Neuronal stem cell (in vitro differentiated cells): ENCODE measurements around the gene RALB.

Experiments
- DNase-seq: peaks from one replicate; pipeline ENCODE4 v3.0.0-alpha.2; 2013; ENCODE audit warnings: low spot score
- H2AFZ ChIP-seq: one replicate; pipeline ENCODE4 v1.6.1; 2013; ENCODE audit warnings: mild to moderate bottlenecking, low read length, inconsistent platforms
- H2AK5ac ChIP-seq: 2 replicates; pipeline ENCODE4 v1.6.1; 2013; ENCODE audit warnings: low read depth, mild to moderate bottlenecking, inconsistent platforms, low read length, moderate library complexity, mixed read lengths
- H2BK120ac ChIP-seq: 2 replicates; pipeline ENCODE4 v1.6.1; 2013; ENCODE audit warnings: low read depth, mild to moderate bottlenecking, inconsistent platforms, low read length, moderate library complexity, mixed read lengths
- H2BK12ac ChIP-seq: one replicate; pipeline ENCODE4 v1.6.1; 2013; ENCODE audit warnings: low read length, inconsistent platforms
- H2BK15ac ChIP-seq: 2 replicates; pipeline ENCODE4 v1.6.1; 2013; ENCODE audit warnings: mild to moderate bottlenecking, low read length, inconsistent platforms, mixed read lengths
- H2BK5ac ChIP-seq: one replicate; pipeline ENCODE4 v1.6.1; 2013; ENCODE audit warnings: inconsistent platforms, mild to moderate bottlenecking, low read length, moderate library complexity
- H3K14ac ChIP-seq: one replicate; pipeline ENCODE4 v1.6.1; 2013; ENCODE audit warnings: low read length, inconsistent platforms
- H3K18ac ChIP-seq: 2 replicates; pipeline ENCODE4 v1.6.1; 2013; ENCODE audit warnings: low read length, inconsistent platforms
- H3K23ac ChIP-seq: 2 replicates; pipeline ENCODE4 v1.6.1; 2013; ENCODE audit warnings: low read depth, mild to moderate bottlenecking, mixed read lengths, low read length, inconsistent platforms; ENCODE audit not compliant: poor library complexity
- H3K27ac ChIP-seq: replicated peaks from 3 replicates; pipeline ENCODE4 v1.5.1; 2013; ENCODE audit warnings: low read length, inconsistent platforms
- H3K27me3 ChIP-seq, 3 experiments: 2 replicates each; pipeline ENCODE4 v1.6.1; 2013; ENCODE audit warnings: low read length in 3 of 3, mild to moderate bottlenecking in 2 of 3, inconsistent platforms in 1 of 3, low read depth in 1 of 3, mixed read lengths in 1 of 3, moderate library complexity in 1 of 3; ENCODE audit not compliant: control insufficient read depth in 3 of 3, insufficient read depth in 3 of 3
- H3K36me3 ChIP-seq, 2 donors: replicated peaks in 1 of 2; 2 replicates each; pipeline ENCODE4 v1.6.1; 2013; ENCODE audit warnings: low read length in 2 of 2; ENCODE audit not compliant: control insufficient read depth in 2 of 2, insufficient read depth in 2 of 2
- H3K4ac ChIP-seq: 2 replicates; pipeline ENCODE4 v1.6.1; 2013; ENCODE audit warnings: inconsistent platforms, mild to moderate bottlenecking, low read length, moderate library complexity
- H3K4me1 ChIP-seq, 2 donors: 1 replicate in 1 of 2; 2 replicates in 1 of 2; pipeline ENCODE4 v1.6.1; 2013; ENCODE audit warnings: low read length in 2 of 2, low read depth in 1 of 2; ENCODE audit not compliant: control insufficient read depth in 2 of 2, insufficient read depth in 1 of 2
- H3K4me2 ChIP-seq: one replicate; pipeline ENCODE4 v1.6.1; 2013; ENCODE audit warnings: mild to moderate bottlenecking, low read length, inconsistent platforms; ENCODE audit not compliant: insufficient read depth, poor library complexity, severe bottlenecking
- H3K4me3 ChIP-seq, 2 donors: 2 replicates each; pipeline ENCODE4 v1.5.1; 2013; ENCODE audit warnings: low read length in 2 of 2, mild to moderate bottlenecking in 2 of 2, inconsistent platforms in 1 of 2, moderate library complexity in 1 of 2
- H3K79me1 ChIP-seq: one replicate; pipeline ENCODE4 v1.6.1; 2013; ENCODE audit warnings: low read depth, mild to moderate bottlenecking, inconsistent platforms, low read length, moderate library complexity
- H3K9ac ChIP-seq: one replicate; pipeline ENCODE4 v1.6.1; 2013; ENCODE audit warnings: mild to moderate bottlenecking, low read depth, low read length, inconsistent platforms; ENCODE audit not compliant: poor library complexity
- H3K9me3 ChIP-seq, 2 donors: replicated peaks in 1 of 2; 2 replicates each; pipeline versions ENCODE3 to v1.6.1; 2013; ENCODE audit warnings: low read length in 2 of 2, mild to moderate bottlenecking in 2 of 2, inconsistent platforms in 1 of 2, low read depth in 1 of 2, mixed read lengths in 1 of 2, moderate library complexity in 1 of 2; ENCODE audit not compliant: control insufficient read depth in 2 of 2, insufficient read depth in 1 of 2
- H4K8ac ChIP-seq: one replicate; pipeline ENCODE4 v1.6.1; 2013; ENCODE audit warnings: low read depth, mild to moderate bottlenecking, inconsistent platforms, low read length, moderate library complexity
- H4K91ac ChIP-seq: one replicate; pipeline ENCODE4 v1.6.1; 2013; ENCODE audit warnings: low read length, low read depth, mild to moderate bottlenecking, inconsistent platforms; ENCODE audit not compliant: poor library complexity
- WGBS, 2 donors: extraction: QIAGEN DNeasy Blood & Tissue Kit; methylation state at CpG; one replicate each; pipeline ENCODE4 v1.1.7; 2013; ENCODE audit warnings: missing lambda C conversion rate in 2 of 2, mixed read lengths in 1 of 2; ENCODE audit not compliant: insufficient read length in 2 of 2, insufficient replicate concordance in 1 of 2; ENCODE audit errors: extremely low coverage in 2 of 2; 5-methylcytosine and 5-hydroxymethylcytosine counted together

The RALB gene

GRCh38 chr2:120298173-120298835 is 45.7 kb downstream of the RALB start:
- H4K8ac ChIP-seq = no peak overlapping the region
- no peaks in the 10 kb centered on the region for H3K79me1 ChIP-seq
- no peak overlapping the region for H3K4ac ChIP-seq
- H3K9me3 ChIP-seq = no peaks in the 10 kb centered on the region
- no peak overlapping the region for H3K18ac ChIP-seq
- H3K27me3 ChIP-seq = peaks cover 0 to 2% (median 0%) of the 10 kb centered on the region in 3 experiments
- no peak overlapping the region for H4K91ac ChIP-seq
- no peak overlapping the region for H2BK15ac ChIP-seq
- H3K4me1 ChIP-seq = peaks cover 2 to 10% of the 10 kb centered on the region in 2 donors
- no peak overlapping the region for H2AFZ ChIP-seq
- H3K4me3 ChIP-seq = no peak overlapping the region
- H3K36me3 ChIP-seq = peaks cover 0 to 20% of the 10 kb centered on the region in 2 donors
- no peak overlapping the region for H3K9ac ChIP-seq
- DNase-seq = no peak
- H3K27ac ChIP-seq = no peak overlapping the region
- H2BK120ac ChIP-seq = no peak overlapping the region
- H3K14ac ChIP-seq = no peak overlapping the region
- no peak overlapping the region for H3K23ac ChIP-seq
- no peak overlapping the region for H2AK5ac ChIP-seq
- no peak overlapping the region for H2BK5ac ChIP-seq
- no peak overlapping the region for H2BK12ac ChIP-seq
- no peak overlapping the region for H3K4me2 ChIP-seq
- no CpG with 5 or more reads among the region's 7 CpGs for WGBS, 2 donors

GRCh38 chr2:120299004-120299403 is 46.4 kb downstream of the RALB start:
- peaks cover 0 to 3% of the 10 kb centered on the region in 2 donors for H3K4me1 ChIP-seq
- no peak overlapping the region for H3K14ac ChIP-seq
- peaks cover 0 to 2% (median 0%) of the 10 kb centered on the region in 3 experiments for H3K27me3 ChIP-seq
- no peak overlapping the region for H2BK15ac ChIP-seq
- no peak overlapping the region for H3K27ac ChIP-seq
- H4K8ac ChIP-seq = no peak overlapping the region
- H3K23ac ChIP-seq = no peak overlapping the region
- no peaks in the 10 kb centered on the region for H3K79me1 ChIP-seq
- no peak overlapping the region for H3K4me3 ChIP-seq
- H2AFZ ChIP-seq = no peak overlapping the region
- H3K9ac ChIP-seq = no peak overlapping the region
- no peak overlapping the region for H4K91ac ChIP-seq
- peaks cover 0 to 20% of the 10 kb centered on the region in 2 donors for H3K36me3 ChIP-seq
- WGBS, 2 donors = no CpG with 5 or more reads among the region's 9 CpGs
- H3K18ac ChIP-seq = no peak overlapping the region
- no peak overlapping the region for H3K4ac ChIP-seq
- H2BK120ac ChIP-seq = no peak overlapping the region
- H3K9me3 ChIP-seq = no peaks in the 10 kb centered on the region
- H2AK5ac ChIP-seq = no peak overlapping the region
- H2BK12ac ChIP-seq = no peak overlapping the region
- H3K4me2 ChIP-seq = no peak overlapping the region
- DNase-seq = no peak
- no peak overlapping the region for H2BK5ac ChIP-seq

GRCh38 chr2:120299561-120299960 is 46.9 kb downstream of the RALB start:
- H3K4ac ChIP-seq = no peak overlapping the region
- H3K14ac ChIP-seq = no peak overlapping the region
- H4K8ac ChIP-seq = no peak overlapping the region
- H2BK15ac ChIP-seq = no peak overlapping the region
- no peak for DNase-seq
- peaks cover 0 to 17% of the 10 kb centered on the region in 2 donors for H3K36me3 ChIP-seq
- no peaks in the 10 kb centered on the region for H3K79me1 ChIP-seq
- no peak overlapping the region for H3K23ac ChIP-seq
- H3K27me3 ChIP-seq = peaks cover 0 to 2% (median 0%) of the 10 kb centered on the region in 3 experiments
- H3K18ac ChIP-seq = no peak overlapping the region
- H3K9ac ChIP-seq = no peak overlapping the region
- no peak overlapping the region for H3K4me2 ChIP-seq
- H2BK12ac ChIP-seq = no peak overlapping the region
- no peaks in the 10 kb centered on the region for H3K9me3 ChIP-seq
- no CpG with 5 or more reads among the region's 6 CpGs for WGBS, 2 donors
- H3K4me3 ChIP-seq = no peak overlapping the region
- no peak overlapping the region for H2BK5ac ChIP-seq
- H2BK120ac ChIP-seq = no peak overlapping the region
- H3K27ac ChIP-seq = no peak overlapping the region
- no peak overlapping the region for H4K91ac ChIP-seq
- H3K4me1 ChIP-seq = no peaks in the 10 kb centered on the region
- no peak overlapping the region for H2AK5ac ChIP-seq
- no peak overlapping the region for H2AFZ ChIP-seq

- Histone ChIP-seq H3K27me3 (peaks cover 0 to 2% (median 0%) of the 10 kb centered on the region in 3 experiments), H3K4me3 (no peak overlapping the region), H2BK12ac (no peak overlapping the region), H3K14ac (no peak overlapping the region), H4K91ac (no peak overlapping the region), H3K4ac (no peak overlapping the region), H3K18ac (no peak overlapping the region), H3K36me3 (peaks cover 0 to 11% of the 10 kb centered on the region in 2 donors), H3K9me3 (no peaks in the 10 kb centered on the region), H2AK5ac (no peak overlapping the region), H3K79me1 (no peaks in the 10 kb centered on the region), H3K27ac (no peak overlapping the region), H4K8ac (no peak overlapping the region), H3K23ac (no peak overlapping the region), H3K9ac (no peak overlapping the region), H2BK5ac (no peak overlapping the region), H3K4me1 (no peaks in the 10 kb centered on the region), H2BK15ac (no peak overlapping the region), H3K4me2 (no peak overlapping the region), H2AFZ (no peak overlapping the region), H2BK120ac (no peak overlapping the region)
- no CpG with 5 or more reads among the region's 10 CpGs for WGBS, 2 donors
- DNase-seq = no peak
Observed at GRCh38 chr2:120300385-120300784, 47.7 kb downstream of the RALB start.
